Body of pancreas (tissue), 4 donors: ENCODE data around the gene ACKR2. TPM values are rescaled to one million over a fixed set of nuclear protein-coding genes. Genes with fewer than 3 reads are reported as not detected.

Source experiments
- ATAC-seq: fragments of 150-250 bp; one replicate; pipeline ENCODE4 v1.9.1; 2016
- DNase-seq, 4 donors: peaks; one replicate each; pipeline ENCODE4 v3.0.0-alpha.2; 2019
- H3K27ac ChIP-seq, 4 donors: fragments of 200-600 bp; sonication (generic); 1 replicate in 3 of 4; 2 replicates in 1 of 4; pipeline versions ENCODE4 v1.5.1 to v1.6.1; 2016 to 2019; ENCODE audit warnings: mild to moderate bottlenecking in 1 of 4, mixed read lengths in 1 of 4, moderate library complexity in 1 of 4
- H3K27me3 ChIP-seq, 2 donors: fragments of 200-600 bp; sonication (generic); one replicate each; pipeline ENCODE4 v1.6.0; 2016; ENCODE audit warnings: mild to moderate bottlenecking in 1 of 2
- H3K36me3 ChIP-seq, 2 donors: fragments of 200-600 bp; sonication (generic); replicated peaks in 1 of 2; 2 replicates each; pipeline ENCODE4 v1.5.1; 2016; ENCODE audit warnings: low read depth in 2 of 2; ENCODE audit not compliant: insufficient read depth in 1 of 2
- H3K4me1 ChIP-seq: fragments of 200-600 bp; sonication (generic); one replicate; pipeline ENCODE4 v1.6.0; 2016
- H3K4me3 ChIP-seq, 2 donors: fragments of 200-600 bp; sonication (generic); 1 replicate in 1 of 2; 2 replicates in 1 of 2; pipeline ENCODE4 v1.5.1; 2016 to 2019
- H3K9me3 ChIP-seq, 3 donors: fragments of 200-600 bp; sonication (generic); 1 replicate in 2 of 3; 2 replicates in 1 of 3; pipeline ENCODE4 v1.5.1; 2016
- POLR2A ChIP-seq, 3 donors: fragments of 450-650 bp; IDR thresholded peaks; one replicate each; pipeline ENCODE4 v1.6.1; 2016; ENCODE audit warnings: antibody characterized with exemption in 3 of 3, mild to moderate bottlenecking in 2 of 3
- WGBS, 2 donors: methylation state at CpG; one replicate each; pipeline ENCODE4 v1.1.5; 2017; 5-methylcytosine and 5-hydroxymethylcytosine counted together
- intact Hi-C: fragments of 100-400 bp; cut with DNase I; formaldehyde crosslinking; loops from one replicate; pipeline ENCODE4 v1.15.1; 2023
- total RNA-seq, 2 donors: library from RNA; depleted of rRNA; stranded (reverse); fragments of >200 nt; gene quantifications; one replicate each; pipeline ENCODE4 v1.1.0, GENCODE V29; 2016
- TF ChIP-seq, protein P1 (sequence below), 7 experiments: fragments of 450-650 bp in 4 of 7; fragments of 200-600 bp in 3 of 7; sonication (generic) in 3 of 7; IDR thresholded peaks; one replicate each; pipeline ENCODE4 v1.5.1; 2016 to 2019; ENCODE audit warnings: antibody characterized with exemption in 7 of 7

The ACKR2 gene
- total RNA-seq, 2 donors from 2014 or later, result 3.3 to 3.4 TPM

DNA sequence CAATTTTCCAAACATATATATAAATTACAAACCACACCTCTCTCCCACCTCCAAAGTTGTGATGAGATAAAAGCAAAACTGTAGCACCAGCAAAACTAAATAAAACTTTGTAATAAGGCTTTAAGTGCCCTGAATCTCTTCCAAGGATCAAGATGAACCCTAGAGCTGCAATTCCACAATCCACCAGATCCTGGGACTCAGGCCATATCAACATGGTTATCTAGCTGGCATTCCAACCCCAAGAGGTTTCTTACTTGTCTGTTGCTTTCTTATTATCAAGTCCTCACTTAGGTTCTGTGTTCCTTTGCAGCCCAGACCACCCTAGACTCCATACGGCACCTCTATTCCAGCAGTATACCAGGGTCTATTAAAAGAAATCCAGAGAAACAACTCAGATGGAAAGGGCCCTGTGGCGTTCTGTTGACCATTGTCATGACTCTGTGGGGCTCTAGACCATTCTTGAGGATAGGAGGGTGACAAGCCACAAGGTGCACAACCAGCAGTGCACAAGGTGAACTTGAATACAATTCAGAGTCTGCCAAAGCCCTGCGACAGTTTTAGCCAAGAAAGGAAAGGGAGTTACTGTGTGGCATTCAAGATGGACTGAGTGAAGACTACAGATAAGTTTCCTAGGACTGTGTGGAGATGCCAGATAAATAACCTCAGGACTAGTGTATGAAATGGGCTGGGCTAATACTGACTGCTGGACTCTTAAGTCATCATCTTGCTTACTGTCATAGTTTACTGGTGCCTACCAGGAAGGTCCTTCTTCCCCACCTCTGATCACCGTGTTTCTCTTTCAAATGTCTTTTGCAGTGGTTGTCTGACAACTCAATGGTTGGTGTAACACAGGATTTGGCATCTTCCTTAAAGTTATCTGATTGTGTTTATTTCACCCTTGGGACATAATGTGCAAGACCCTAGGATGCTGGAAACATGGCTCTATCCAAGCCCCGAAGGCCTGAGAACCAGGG is 27.2 kb downstream of the ACKR2 start:
- Histone ChIP-seq H3K4me1 (no peaks in the 10 kb centered on the region), H3K36me3 (no peaks in the 10 kb centered on the region), H3K27me3 (no peaks in the 10 kb centered on the region), H3K27ac (no peak overlapping the region), H3K4me3 (no peak overlapping the region), H3K9me3 (no peaks in the 10 kb centered on the region)
- DNase-seq (no peak), ATAC-seq (no peak)
- intact Hi-C loops, result no loop called here
- TF ChIP-seq, protein P1, sequence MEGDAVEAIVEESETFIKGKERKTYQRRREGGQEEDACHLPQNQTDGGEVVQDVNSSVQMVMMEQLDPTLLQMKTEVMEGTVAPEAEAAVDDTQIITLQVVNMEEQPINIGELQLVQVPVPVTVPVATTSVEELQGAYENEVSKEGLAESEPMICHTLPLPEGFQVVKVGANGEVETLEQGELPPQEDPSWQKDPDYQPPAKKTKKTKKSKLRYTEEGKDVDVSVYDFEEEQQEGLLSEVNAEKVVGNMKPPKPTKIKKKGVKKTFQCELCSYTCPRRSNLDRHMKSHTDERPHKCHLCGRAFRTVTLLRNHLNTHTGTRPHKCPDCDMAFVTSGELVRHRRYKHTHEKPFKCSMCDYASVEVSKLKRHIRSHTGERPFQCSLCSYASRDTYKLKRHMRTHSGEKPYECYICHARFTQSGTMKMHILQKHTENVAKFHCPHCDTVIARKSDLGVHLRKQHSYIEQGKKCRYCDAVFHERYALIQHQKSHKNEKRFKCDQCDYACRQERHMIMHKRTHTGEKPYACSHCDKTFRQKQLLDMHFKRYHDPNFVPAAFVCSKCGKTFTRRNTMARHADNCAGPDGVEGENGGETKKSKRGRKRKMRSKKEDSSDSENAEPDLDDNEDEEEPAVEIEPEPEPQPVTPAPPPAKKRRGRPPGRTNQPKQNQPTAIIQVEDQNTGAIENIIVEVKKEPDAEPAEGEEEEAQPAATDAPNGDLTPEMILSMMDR (IDR thresholded peaks at IDR 0.05), result no peak
- TF ChIP-seq POLR2A (IDR thresholded peaks at IDR 0.05), result no peak
- WGBS, 2 donors, result 81 to 83% methylated on average over 5 of the region's 5 CpGs

DNA sequence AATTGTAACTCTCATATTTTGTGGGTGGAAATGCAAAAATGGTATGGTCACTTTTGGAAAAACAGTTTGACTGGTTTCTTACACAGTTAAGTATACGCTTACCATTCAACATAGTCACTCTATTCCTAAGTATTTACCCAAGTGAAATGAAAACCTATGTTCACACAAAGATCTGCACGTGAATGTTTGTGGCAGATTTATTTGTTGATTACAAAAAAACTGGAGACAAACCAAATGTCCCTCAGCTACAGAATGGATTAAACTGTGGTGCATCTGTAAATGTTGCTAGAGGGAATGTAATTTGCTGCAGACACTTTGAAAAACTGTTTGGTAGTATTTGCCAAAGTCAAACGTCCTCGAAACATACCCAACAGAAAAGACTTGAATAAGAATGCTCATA is 29.3 kb downstream of the ACKR2 start:
- intact Hi-C loops, result no loop called here
- TF ChIP-seq, protein P1 (IDR thresholded peaks at IDR 0.05), result no peak
- H3K4me3 ChIP-seq, result no peak overlapping the region
- H3K27me3 ChIP-seq, result no peaks in the 10 kb centered on the region
- no peak overlapping the region for H3K27ac ChIP-seq
- no peaks in the 10 kb centered on the region for H3K4me1 ChIP-seq
- 63 to 79% methylated on average over 4 of the region's 4 CpGs for WGBS, 2 donors
- H3K36me3 ChIP-seq, result no peaks in the 10 kb centered on the region
- no peak for DNase-seq
- H3K9me3 ChIP-seq, result no peaks in the 10 kb centered on the region
- no peak for ATAC-seq

DNA sequence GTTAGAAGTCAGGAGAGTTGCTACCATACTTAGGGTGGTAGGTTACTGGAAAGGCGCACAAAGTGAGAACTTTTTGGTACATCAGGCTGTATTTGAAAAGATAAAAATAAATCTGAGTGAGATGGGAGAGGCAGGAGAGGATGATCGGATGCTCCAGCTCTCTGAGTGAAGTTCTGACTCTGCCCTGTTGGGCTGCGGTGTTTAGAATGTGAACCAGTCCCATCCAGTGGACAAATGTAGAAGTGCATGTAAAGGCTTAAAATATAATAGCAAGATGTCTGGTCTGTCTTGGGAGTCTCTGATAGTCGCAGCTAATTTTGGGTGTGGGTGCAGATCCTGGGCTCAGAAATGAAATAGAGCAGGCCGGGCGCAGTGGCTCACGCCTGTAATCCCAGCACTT is 30.4 kb downstream of the ACKR2 start:
- WGBS, 2 donors, result 21% methylated on average over 7 of the region's 7 CpGs
- Histone ChIP-seq H3K4me1 (no peaks in the 10 kb centered on the region), H3K9me3 (no peaks in the 10 kb centered on the region), H3K36me3 (no peaks in the 10 kb centered on the region), H3K27ac (no peak overlapping the region), H3K4me3 (no peak overlapping the region), H3K27me3 (no peaks in the 10 kb centered on the region)
- ATAC-seq, result peak; percentile 87
- intact Hi-C loops, result loop anchor here (5.0 kb wide), 1 partner anchor 57 kb away; no protein-coding TSS in a partner anchor
- TF ChIP-seq, protein P1 (IDR thresholded peaks at IDR 0.05), result peak; percentile 53 to 95 (median 90)
- no peak for TF ChIP-seq POLR2A (IDR thresholded peaks at IDR 0.05)
- DNase-seq, result peak; percentile 30 to 59 (median 45)

DNA sequence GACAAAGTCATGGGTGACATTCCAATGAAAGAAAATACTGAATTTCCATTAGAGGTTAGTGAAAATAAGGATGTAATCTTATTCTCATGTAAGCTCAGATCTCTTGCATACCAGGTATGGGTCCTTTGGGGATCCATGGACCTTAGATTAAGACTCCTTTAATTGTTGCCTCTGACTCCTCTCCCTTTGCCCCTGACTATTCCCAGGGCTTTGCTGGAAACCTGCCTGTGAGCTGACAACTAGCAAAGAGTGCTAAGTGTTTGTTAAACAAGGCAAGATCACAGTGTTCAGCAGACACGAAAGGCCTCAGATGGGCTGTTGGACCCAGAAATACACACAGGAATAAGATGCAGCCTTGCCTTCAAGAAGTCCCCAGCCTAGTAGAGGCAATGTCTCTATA is 32.1 kb downstream of the ACKR2 start:
- 86 to 90% methylated on average over 1 of the region's 1 CpG for WGBS, 2 donors

More for the DNA sequence above, 32.1 kb downstream of the ACKR2 start:
- Histone ChIP-seq H3K9me3 (no peaks in the 10 kb centered on the region), H3K36me3 (no peaks in the 10 kb centered on the region), H3K27me3 (no peaks in the 10 kb centered on the region), H3K4me3 (no peak overlapping the region), H3K4me1 (no peaks in the 10 kb centered on the region), H3K27ac (no peak overlapping the region)
- DNase-seq (no peak), ATAC-seq (no peak)
- intact Hi-C loops, result loop anchor here (5.0 kb wide), 1 partner anchor 59 kb away; no protein-coding TSS in a partner anchor
- TF ChIP-seq, protein P1 (IDR thresholded peaks at IDR 0.05), result no peak
